BJ (cell line): ENCODE data around the gene TRIM2. TPM values are rescaled to one million over a fixed set of nuclear protein-coding genes. Genes with fewer than 3 reads are reported as not detected.

Source experiments
- CTCF ChIA-PET: fragments of 350-600 bp; formaldehyde crosslinking; extraction: SDS; loops from one replicate; lab custom pipeline; 2021; ENCODE audit warnings: antibody characterized with exemption, inconsistent platforms; lab: Yijun Ruan, JAX
- POLR2A ChIA-PET: fragments of 300-600 bp; sonication (Branson Sonifier 250); formaldehyde crosslinking; extraction: SDS; loops from one replicate; lab custom pipeline; 2021; ENCODE audit warnings: antibody characterized with exemption; lab: Charles Lee
- DNase-seq: peaks from one replicate; pipeline ENCODE4 v3.0.0-alpha.2; 2011; ENCODE audit warnings: low read depth
- H3K27me3 ChIP-seq: 2 replicates; pipeline ENCODE4 v1.6.0; 2011; ENCODE audit warnings: low read length; ENCODE audit not compliant: control insufficient read depth, insufficient read depth
- H3K36me3 ChIP-seq: 2 replicates; pipeline ENCODE4 v1.5.1; 2011; ENCODE audit warnings: low read length; ENCODE audit not compliant: control insufficient read depth, insufficient read depth
- H3K4me3 ChIP-seq: 2 replicates; pipeline ENCODE4 v1.5.1; 2011; ENCODE audit warnings: low read depth, mild to moderate bottlenecking, control low read depth, low read length
- CTCF ChIP-seq: IDR thresholded peaks from 2 replicates; pipeline ENCODE4 v1.5.1; 2011; ENCODE audit warnings: low read depth, mild to moderate bottlenecking, control low read depth, inconsistent platforms, low read length, moderate library complexity; ENCODE audit not compliant: insufficient read depth
- polyA plus RNA-seq: library from polyadenylated mRNA; depleted of rRNA; stranded (reverse); fragments of >200 nt; gene quantifications from 2 replicates; pipeline ENCODE4 v1.2.3, GENCODE V29; 2011

The TRIM2 gene
- polyA plus RNA-seq, 1 experiment, result 34.1 TPM

GRCh38 chr4:153243468-153243867 is 39.2 kb downstream of the TRIM2 start:
- no peak for TF ChIP-seq CTCF
- H3K27me3 ChIP-seq, result no peaks in the 10 kb centered on the region
- no peak overlapping the region for H3K4me3 ChIP-seq
- peaks cover 1% of the 10 kb centered on the region for H3K36me3 ChIP-seq
- CTCF ChIA-PET, result no interaction called here
- POLR2A ChIA-PET, result no interaction called here
- DNase-seq, result no peak

GRCh38 chr4:153244969-153245368 is 40.7 kb downstream of the TRIM2 start:
- ChIA-PET POLR2A (no interaction called here), CTCF (interaction anchor here (1.2 kb wide), 1 partner anchor 48 kb away, joined by 3 read pairs; no protein-coding TSS in a partner anchor)
- no peak for DNase-seq
- TF ChIP-seq CTCF, result no peak
- Histone ChIP-seq H3K27me3 (no peaks in the 10 kb centered on the region), H3K36me3 (peaks cover 1% of the 10 kb centered on the region), H3K4me3 (no peak overlapping the region)

GRCh38 chr4:153245775-153246174 is 41.5 kb downstream of the TRIM2 start:
- H3K4me3 ChIP-seq, result no peak overlapping the region
- TF ChIP-seq CTCF, result no peak
- peaks cover 1% of the 10 kb centered on the region for H3K36me3 ChIP-seq
- no peak for DNase-seq
- POLR2A ChIA-PET, result no interaction called here
- CTCF ChIA-PET, result interaction anchor here (1.2 kb wide), 1 partner anchor 47 kb away, joined by 3 read pairs; no protein-coding TSS in a partner anchor
- no peaks in the 10 kb centered on the region for H3K27me3 ChIP-seq

- DNase-seq, result no peak
- POLR2A ChIA-PET, result no interaction called here
- CTCF ChIA-PET, result no interaction called here
- Histone ChIP-seq H3K36me3 (no peaks in the 10 kb centered on the region), H3K27me3 (no peaks in the 10 kb centered on the region), H3K4me3 (no peak overlapping the region)
- TF ChIP-seq CTCF, result no peak
Measured at GRCh38 chr4:153246446-153247115, 42.3 kb downstream of the TRIM2 start.

- ChIA-PET POLR2A (no interaction called here), CTCF (interaction anchor here (0.6 kb wide), 1 partner anchor 416 kb away, joined by 3 read pairs; no protein-coding TSS in a partner anchor)
- Histone ChIP-seq H3K36me3 (no peaks in the 10 kb centered on the region), H3K27me3 (no peaks in the 10 kb centered on the region), H3K4me3 (no peak overlapping the region)
- no peak for TF ChIP-seq CTCF
- DNase-seq, result no peak
Measured at GRCh38 chr4:153247116-153247490, 42.9 kb downstream of the TRIM2 start.
